Stimulated activated CD4-positive, alpha-beta T cell treated with anti-CD3 and anti-CD28 coated beads, TNF-alpha, amount 100 ng/mL, for 24 hours (primary cell): Measurements from ENCODE around the gene CACNA1G.

ENCODE experiments used
- DNase-seq, 3 experiments: peaks; one replicate each; pipeline ENCODE4 v3.0.0-alpha.2; 2020; ENCODE audit warnings: low read depth in 3 of 3

CACNA1G gene

GRCh38 chr17:50533720-50534148 lies 26.8 kb upstream of the CACNA1G start:
- DNase-seq: no peak

GRCh38 chr17:50534222-50534978 lies 26.1 kb upstream of the CACNA1G start:
- peak in 1 of 3 experiments; percentile 37 for DNase-seq

GRCh38 chr17:50534979-50535326 lies 25.6 kb upstream of the CACNA1G start:
- no peak for DNase-seq

- DNase-seq: no peak
Observed at GRCh38 chr17:50535407-50535806, 25.1 kb upstream of the CACNA1G start.

GRCh38 chr17:50536683-50537646 lies 23.6 kb upstream of the CACNA1G start:
- DNase-seq: no peak

- DNase-seq: no peak
Observed at GRCh38 chr17:50537721-50538548, 22.6 kb upstream of the CACNA1G start.

GRCh38 chr17:50538549-50539410 lies 21.7 kb upstream of the CACNA1G start:
- DNase-seq: no peak

GRCh38 chr17:50539762-50540559 lies 20.6 kb upstream of the CACNA1G start:
- no peak for DNase-seq

GRCh38 chr17:50540560-50541401 lies 19.7 kb upstream of the CACNA1G start:
- DNase-seq: no peak

GRCh38 chr17:50541402-50541715 lies 19.2 kb upstream of the CACNA1G start:
- no peak for DNase-seq

GRCh38 chr17:50541716-50542688 lies 18.5 kb upstream of the CACNA1G start:
- peak; percentile 63 to 83 (median 69) for DNase-seq

- no peak for DNase-seq
Observed at GRCh38 chr17:50542795-50543774, 17.4 kb upstream of the CACNA1G start.

- no peak for DNase-seq
Observed at GRCh38 chr17:50544516-50544915, 16.0 kb upstream of the CACNA1G start.

- no peak for DNase-seq
Observed at GRCh38 chr17:50545311-50545710, 15.2 kb upstream of the CACNA1G start.

GRCh38 chr17:50546701-50547034 lies 13.8 kb upstream of the CACNA1G start:
- no peak for DNase-seq

GRCh38 chr17:50547035-50547735 lies 13.3 kb upstream of the CACNA1G start, which contains the start of gene SPATA20:
TSS of gene SPATA20 (plus strand) at chr17:50547174. CDS start at chr17:50547209, 35 bp downstream.
- DNase-seq: peak; percentile 66 to 89 (median 76)
